ENCODE measurements around the gene CACNA2D2.
A peak's percentile ranks its signal among the peaks of the same experiment; 100 is the strongest.

DNA sequence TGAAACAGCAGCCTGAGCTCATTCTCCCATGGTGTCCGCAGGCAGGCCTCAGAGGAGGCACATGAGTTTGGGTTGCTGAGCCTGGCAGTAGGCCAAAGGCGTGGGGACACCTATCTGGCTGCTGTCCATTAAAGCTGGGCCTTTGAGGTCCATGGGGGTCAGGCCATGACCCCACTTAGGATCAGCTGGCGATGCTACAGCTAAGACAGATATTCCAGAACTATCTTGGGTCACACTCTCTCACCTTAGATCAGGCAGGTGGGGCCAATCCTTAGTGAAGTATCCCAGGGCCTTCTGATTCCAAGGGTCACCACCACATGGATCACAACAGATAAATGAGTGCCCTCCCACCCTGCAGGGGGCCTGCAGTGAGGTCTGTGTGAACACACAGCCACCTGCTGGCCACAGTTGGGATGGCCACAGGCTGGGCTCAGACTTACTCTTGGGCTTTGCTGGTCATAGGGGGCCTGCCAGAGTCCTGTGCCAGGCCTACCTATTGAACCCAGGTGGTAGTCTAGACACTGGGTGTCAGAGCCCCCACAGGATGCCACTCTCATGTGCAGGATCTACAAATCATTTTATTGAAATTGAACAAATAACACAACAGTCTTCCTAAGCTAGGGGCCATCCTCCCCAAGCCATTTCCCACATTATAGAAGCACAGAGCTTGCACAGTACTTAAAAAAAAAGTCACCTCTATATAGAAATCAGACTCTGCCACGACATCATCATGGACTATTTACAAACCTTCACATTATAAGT is 178.9 kb downstream of the CACNA2D2 start:
- TF ChIP-seq, protein P1, sequence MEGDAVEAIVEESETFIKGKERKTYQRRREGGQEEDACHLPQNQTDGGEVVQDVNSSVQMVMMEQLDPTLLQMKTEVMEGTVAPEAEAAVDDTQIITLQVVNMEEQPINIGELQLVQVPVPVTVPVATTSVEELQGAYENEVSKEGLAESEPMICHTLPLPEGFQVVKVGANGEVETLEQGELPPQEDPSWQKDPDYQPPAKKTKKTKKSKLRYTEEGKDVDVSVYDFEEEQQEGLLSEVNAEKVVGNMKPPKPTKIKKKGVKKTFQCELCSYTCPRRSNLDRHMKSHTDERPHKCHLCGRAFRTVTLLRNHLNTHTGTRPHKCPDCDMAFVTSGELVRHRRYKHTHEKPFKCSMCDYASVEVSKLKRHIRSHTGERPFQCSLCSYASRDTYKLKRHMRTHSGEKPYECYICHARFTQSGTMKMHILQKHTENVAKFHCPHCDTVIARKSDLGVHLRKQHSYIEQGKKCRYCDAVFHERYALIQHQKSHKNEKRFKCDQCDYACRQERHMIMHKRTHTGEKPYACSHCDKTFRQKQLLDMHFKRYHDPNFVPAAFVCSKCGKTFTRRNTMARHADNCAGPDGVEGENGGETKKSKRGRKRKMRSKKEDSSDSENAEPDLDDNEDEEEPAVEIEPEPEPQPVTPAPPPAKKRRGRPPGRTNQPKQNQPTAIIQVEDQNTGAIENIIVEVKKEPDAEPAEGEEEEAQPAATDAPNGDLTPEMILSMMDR (IDR thresholded peaks at IDR 0.05) = peak; percentile 52 to 87 (median 83)
- no peak for TF ChIP-seq POLR2A (IDR thresholded peaks at IDR 0.05)
